Neural cell (in vitro differentiated cells): ENCODE measurements around the gene ANGPT4. TPM values are rescaled to one million over a fixed set of nuclear protein-coding genes. Genes with fewer than 3 reads are reported as not detected.

Source experiments
- H2AFZ ChIP-seq: fragments of 200-600, 300-800 bp; sonication (generic), shearing (Covaris generic); 2 replicates; pipeline ENCODE4 v1.6.0; 2014; ENCODE audit warnings: low read depth, mild to moderate bottlenecking, antibody characterized with exemption, low read length, moderate library complexity
- H3F3A ChIP-seq: fragments of 200-600 bp; shearing (Covaris generic); 2 replicates; pipeline ENCODE4 v1.6.1; 2016; ENCODE audit warnings: mild to moderate bottlenecking, moderate library complexity, mixed read lengths, antibody characterized with exemption, low read length; ENCODE audit not compliant: insufficient read depth, poor library complexity, severe bottlenecking
- H3K27ac ChIP-seq: fragments of 200-600, 300-800 bp; sonication (generic), shearing (Covaris generic); 2 replicates; pipeline ENCODE4 v1.5.1; 2014; ENCODE audit warnings: mild to moderate bottlenecking, low read length, moderate library complexity
- H3K27me3 ChIP-seq: fragments of 300-800, 200-600 bp; sonication (generic), shearing (Covaris generic); 2 replicates; pipeline ENCODE4 v1.6.0; 2014; ENCODE audit warnings: mild to moderate bottlenecking, low read depth, low read length, moderate library complexity; ENCODE audit not compliant: insufficient read depth
- H3K36me3 ChIP-seq: fragments of 300-800, 200-600 bp; sonication (generic), shearing (Covaris generic); 2 replicates; pipeline ENCODE4 v1.5.1; 2014; ENCODE audit warnings: mild to moderate bottlenecking, antibody characterized with exemption, low read length, moderate library complexity; ENCODE audit not compliant: insufficient read depth
- H3K4me2 ChIP-seq: fragments of 300-800, 200-600 bp; sonication (generic), shearing (Covaris generic); 2 replicates; pipeline ENCODE4 v1.6.0; 2014; ENCODE audit warnings: mild to moderate bottlenecking, low read length
- H3K4me3 ChIP-seq: fragments of 300-800, 200-600 bp; sonication (generic), shearing (Covaris generic); 2 replicates; pipeline ENCODE4 v1.5.1; 2014; ENCODE audit warnings: mild to moderate bottlenecking, low read length, moderate library complexity
- H3K79me2 ChIP-seq: fragments of 200-600 bp; shearing (Covaris generic); replicated peaks from 2 replicates; pipeline ENCODE4 v1.6.0; 2014; ENCODE audit warnings: mild to moderate bottlenecking, low read length, moderate library complexity; ENCODE audit not compliant: insufficient read depth
- H3K9ac ChIP-seq: fragments of 300-800, 200-600 bp; sonication (generic), shearing (Covaris generic); 2 replicates; pipeline ENCODE4 v1.6.1; 2016; ENCODE audit warnings: mild to moderate bottlenecking, low read length, mixed read lengths
- H3K9me2 ChIP-seq: fragments of 200-600 bp; shearing (Covaris generic); 2 replicates; pipeline ENCODE4 v1.6.1; 2016; ENCODE audit warnings: mild to moderate bottlenecking, low read length, mixed read lengths; ENCODE audit not compliant: insufficient read depth
- H3K9me3 ChIP-seq: fragments of 200-600, 300-800 bp; sonication (generic), shearing (Covaris generic); 2 replicates; pipeline ENCODE4 v1.6.1; 2016; ENCODE audit warnings: mild to moderate bottlenecking, mixed run types, low read length, moderate library complexity, mixed read lengths
- H4K20me1 ChIP-seq: fragments of 200-600 bp; shearing (Covaris generic); 2 replicates; pipeline ENCODE4 v1.6.1; 2016; ENCODE audit warnings: mild to moderate bottlenecking, mixed run types; ENCODE audit not compliant: insufficient read depth
- CTCF ChIP-seq: fragments of 450-650 bp; IDR thresholded peaks from 2 replicates; pipeline ENCODE4 v1.5.1; 2014; ENCODE audit warnings: antibody characterized with exemption, mild to moderate bottlenecking, moderate library complexity; ENCODE audit not compliant: poor library complexity, severe bottlenecking
- EP300 ChIP-seq: fragments of 450-650 bp; conservative IDR thresholded peaks from 2 replicates; pipeline ENCODE4 v1.6.1; 2014; ENCODE audit warnings: antibody characterized with exemption, mild to moderate bottlenecking, moderate library complexity; ENCODE audit not compliant: poor library complexity, severe bottlenecking
- EZH2 ChIP-seq: fragments of 200-600, 300-800 bp; shearing (Covaris generic), sonication (generic); IDR thresholded peaks from 2 replicates; pipeline ENCODE4 v1.6.1; 2014; ENCODE audit warnings: antibody characterized with exemption, low read length, borderline replicate concordance, mild to moderate bottlenecking; ENCODE audit not compliant: insufficient read depth, poor library complexity, severe bottlenecking
- MXI1 ChIP-seq: fragments of 450-650 bp; conservative IDR thresholded peaks from 2 replicates; pipeline ENCODE4 v1.6.1; 2014; ENCODE audit warnings: antibody characterized with exemption, mild to moderate bottlenecking; ENCODE audit not compliant: poor library complexity, severe bottlenecking
- POLR2AphosphoS5 ChIP-seq: IDR thresholded peaks from 2 replicates; pipeline ENCODE4 v1.6.1; 2012
- RAD21 ChIP-seq: fragments of 450-650 bp; conservative IDR thresholded peaks from 2 replicates; pipeline ENCODE4 v1.6.1; 2014; ENCODE audit warnings: antibody characterized with exemption, mild to moderate bottlenecking, moderate library complexity
- REST ChIP-seq: IDR thresholded peaks from 2 replicates; pipeline ENCODE4 v1.6.1; 2012; ENCODE audit warnings: borderline replicate concordance
- SMC3 ChIP-seq: fragments of 450-650 bp; conservative IDR thresholded peaks from 2 replicates; pipeline ENCODE4 v1.6.1; 2014; ENCODE audit warnings: antibody characterized with exemption, mild to moderate bottlenecking, moderate library complexity; ENCODE audit not compliant: poor library complexity
- TAF1 ChIP-seq: IDR thresholded peaks from 2 replicates; pipeline ENCODE4 v1.6.1; 2012; ENCODE audit warnings: low read depth
- polyA plus RNA-seq: library from polyadenylated mRNA; depleted of rRNA; stranded (reverse); fragments of >200 nt; gene quantifications from 2 replicates; pipeline ENCODE4 v1.2.3, GENCODE V29; 2014

ANGPT4 gene
- polyA plus RNA-seq, 1 donor from 2014 or later: not detected

- no peak for TF ChIP-seq EP300
- no peak for TF ChIP-seq CTCF
- TF ChIP-seq MXI1: no peak
- no peak overlapping the region for H3K9ac ChIP-seq
These were observed 86.1 kb downstream of the ANGPT4 start for GRCh38 chr20:830011-830521.

GRCh38 chr20:829551-829950, 86.6 kb downstream of the ANGPT4 start:
- H3K4me2 ChIP-seq: no peak overlapping the region
- no peaks in the 10 kb centered on the region for H3K79me2 ChIP-seq
- no peak overlapping the region for H3K27ac ChIP-seq
- H3K9me2 ChIP-seq: no peaks in the 10 kb centered on the region
- no peaks in the 10 kb centered on the region for H3K9me3 ChIP-seq
- no peaks in the 10 kb centered on the region for H3K27me3 ChIP-seq
- no peaks in the 10 kb centered on the region for H4K20me1 ChIP-seq
- TF ChIP-seq RAD21: no peak
- no peak for TF ChIP-seq REST
- no peak for TF ChIP-seq CTCF
- TF ChIP-seq TAF1: no peak
- no peak for TF ChIP-seq SMC3
- no peak for TF ChIP-seq EP300
- no peak for TF ChIP-seq EZH2
- no peak for TF ChIP-seq MXI1
- TF ChIP-seq POLR2AphosphoS5: no peak
- H3K36me3 ChIP-seq: no peaks in the 10 kb centered on the region
- no peak overlapping the region for H2AFZ ChIP-seq
- no peak overlapping the region for H3K4me3 ChIP-seq
- H3F3A ChIP-seq: no peaks in the 10 kb centered on the region
- H3K9ac ChIP-seq: no peak overlapping the region

More at GRCh38 chr20:830011-830521, 86.1 kb downstream of the ANGPT4 start:
- Histone ChIP-seq H3K79me2 (no peaks in the 10 kb centered on the region), H3K27ac (no peak overlapping the region), H3K9me3 (no peaks in the 10 kb centered on the region), H3K36me3 (no peaks in the 10 kb centered on the region), H3K4me3 (no peak overlapping the region), H3K9me2 (no peaks in the 10 kb centered on the region), H3K27me3 (no peaks in the 10 kb centered on the region), H4K20me1 (no peaks in the 10 kb centered on the region), H3K4me2 (no peak overlapping the region), H3F3A (no peaks in the 10 kb centered on the region), H2AFZ (no peak overlapping the region)
